PC-9 (cell line): Measurements from ENCODE around the gene MAP2K5.

Experiments used
- CTCF ChIP-seq: fragments of 200-600 bp; sonication (generic); conservative IDR thresholded peaks from 2 replicates; pipeline ENCODE4 v1.6.1; 2017; ENCODE audit warnings: mixed run types, antibody characterized with exemption, mild to moderate bottlenecking, moderate library complexity
- EZH2 ChIP-seq: fragments of 200-600 bp; sonication (generic); IDR thresholded peaks from 2 replicates; pipeline ENCODE4 v1.8.0; 2017; ENCODE audit warnings: antibody characterized with exemption, low read depth

GRCh38 chr15:67685716-67686115 lies 143.2 kb downstream of the MAP2K5 start:
- TF ChIP-seq CTCF (no peak), EZH2 (no peak)
